Erythroblast (primary cell): ENCODE results near the gene KIF26B.

Source experiments
- GATA1 ChIP-seq: IDR thresholded peaks from 2 replicates; pipeline ENCODE4 v1.6.1; 2011; ENCODE audit warnings: low read depth, mild to moderate bottlenecking, control low read depth, low read length, moderate library complexity
- POLR2A ChIP-seq: IDR thresholded peaks from 2 replicates; pipeline ENCODE4 v1.6.1; 2011; ENCODE audit warnings: mild to moderate bottlenecking, low read length

DNA sequence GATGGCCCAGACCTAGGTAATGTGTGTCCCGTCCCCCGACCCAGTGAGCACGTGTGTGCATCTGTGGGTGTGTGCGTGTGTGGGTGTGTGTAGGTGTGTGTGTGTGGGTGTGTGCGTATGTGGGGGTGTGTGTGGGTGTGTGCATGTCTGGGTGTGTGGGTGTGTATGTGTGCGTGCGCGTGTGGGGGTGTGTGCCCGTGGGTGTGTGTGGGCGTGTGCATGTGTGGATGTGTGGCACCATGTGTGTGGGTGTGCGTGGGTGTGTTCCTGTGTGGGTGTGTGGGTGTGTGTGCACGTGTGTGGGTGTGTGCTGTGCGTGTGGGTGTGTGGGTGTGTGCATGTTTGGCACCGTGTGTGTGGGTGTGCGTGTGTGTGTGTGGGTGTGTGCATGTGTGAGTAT, 309.5 kb downstream of the KIF26B start:
- TF ChIP-seq POLR2A (no peak), GATA1 (no peak)
